Measurements from ENCODE around the gene CLIP2.
A peak's percentile ranks its signal among the peaks of the same experiment; 100 is the strongest.

The CLIP2 gene

DNA sequence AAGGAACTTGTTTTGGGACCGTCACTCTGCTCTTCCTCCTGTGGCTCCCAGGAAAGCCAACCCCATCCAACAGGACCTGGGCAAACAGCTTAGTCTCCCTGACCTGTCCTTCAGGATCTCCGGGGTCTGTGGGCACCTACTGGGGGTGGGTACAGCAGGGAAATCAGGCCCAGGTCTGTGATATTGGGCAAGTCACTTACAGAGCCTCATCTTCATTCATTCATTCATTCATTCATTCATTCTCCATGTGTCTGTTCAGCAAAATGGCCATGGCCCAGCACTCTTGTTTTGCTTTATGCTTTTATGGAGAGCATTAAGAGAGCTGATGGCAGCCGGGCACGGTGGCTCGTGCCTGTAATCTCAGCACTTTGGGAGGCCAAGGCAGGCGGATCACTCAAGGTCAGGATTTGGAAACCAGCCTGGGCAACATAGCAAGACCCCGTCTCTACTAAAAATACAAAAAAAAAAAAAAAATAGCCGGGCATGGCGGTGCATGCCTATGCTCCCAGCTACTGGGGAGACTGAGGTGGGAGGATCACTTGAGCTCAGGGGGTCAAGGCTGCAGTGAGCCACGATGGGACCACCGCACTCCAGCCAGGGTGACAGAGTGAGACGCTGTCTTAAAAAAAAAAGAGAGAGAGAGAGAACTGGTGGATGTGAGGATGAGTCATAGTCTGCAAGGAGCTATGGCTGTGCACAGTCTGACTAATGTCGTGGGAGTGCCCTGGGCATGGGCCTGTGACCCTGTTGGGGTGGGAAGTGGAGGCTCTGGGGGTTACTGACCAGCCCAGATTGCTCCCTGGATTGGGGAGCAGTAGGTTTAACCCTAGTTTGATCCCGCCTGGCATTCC is 54.3 kb downstream of the CLIP2 start:
- H3K9me3 Mint-ChIP-seq: no peaks in the 10 kb centered on the region
- no peak overlapping the region for H3K27ac Mint-ChIP-seq
- TF ChIP-seq, protein P1, sequence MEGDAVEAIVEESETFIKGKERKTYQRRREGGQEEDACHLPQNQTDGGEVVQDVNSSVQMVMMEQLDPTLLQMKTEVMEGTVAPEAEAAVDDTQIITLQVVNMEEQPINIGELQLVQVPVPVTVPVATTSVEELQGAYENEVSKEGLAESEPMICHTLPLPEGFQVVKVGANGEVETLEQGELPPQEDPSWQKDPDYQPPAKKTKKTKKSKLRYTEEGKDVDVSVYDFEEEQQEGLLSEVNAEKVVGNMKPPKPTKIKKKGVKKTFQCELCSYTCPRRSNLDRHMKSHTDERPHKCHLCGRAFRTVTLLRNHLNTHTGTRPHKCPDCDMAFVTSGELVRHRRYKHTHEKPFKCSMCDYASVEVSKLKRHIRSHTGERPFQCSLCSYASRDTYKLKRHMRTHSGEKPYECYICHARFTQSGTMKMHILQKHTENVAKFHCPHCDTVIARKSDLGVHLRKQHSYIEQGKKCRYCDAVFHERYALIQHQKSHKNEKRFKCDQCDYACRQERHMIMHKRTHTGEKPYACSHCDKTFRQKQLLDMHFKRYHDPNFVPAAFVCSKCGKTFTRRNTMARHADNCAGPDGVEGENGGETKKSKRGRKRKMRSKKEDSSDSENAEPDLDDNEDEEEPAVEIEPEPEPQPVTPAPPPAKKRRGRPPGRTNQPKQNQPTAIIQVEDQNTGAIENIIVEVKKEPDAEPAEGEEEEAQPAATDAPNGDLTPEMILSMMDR (IDR thresholded peaks at IDR 0.05): no peak
- no peak for DNase-seq
- H3K36me3 Mint-ChIP-seq (ENCODE audit: low read depth): peaks cover 41% of the 10 kb centered on the region
- no peaks in the 10 kb centered on the region for H3K27me3 Mint-ChIP-seq (ENCODE audit: low read depth, poor library complexity)
- no peaks in the 10 kb centered on the region for H3K4me1 Mint-ChIP-seq
- no peak overlapping the region for H3K4me3 Mint-ChIP-seq

GRCh38 chr7:74344132-74344496 is 54.9 kb downstream of the CLIP2 start:
- Mint-ChIP-seq H3K4me1 (no peaks in the 10 kb centered on the region), H3K27ac (no peak overlapping the region), H3K4me3 (no peak overlapping the region), H3K9me3 (no peaks in the 10 kb centered on the region), H3K27me3 (ENCODE audit: low read depth, poor library complexity) (no peaks in the 10 kb centered on the region), H3K36me3 (ENCODE audit: low read depth) (peaks cover 41% of the 10 kb centered on the region)
- TF ChIP-seq, protein P1 (IDR thresholded peaks at IDR 0.05): no peak
- no peak for DNase-seq

DNA sequence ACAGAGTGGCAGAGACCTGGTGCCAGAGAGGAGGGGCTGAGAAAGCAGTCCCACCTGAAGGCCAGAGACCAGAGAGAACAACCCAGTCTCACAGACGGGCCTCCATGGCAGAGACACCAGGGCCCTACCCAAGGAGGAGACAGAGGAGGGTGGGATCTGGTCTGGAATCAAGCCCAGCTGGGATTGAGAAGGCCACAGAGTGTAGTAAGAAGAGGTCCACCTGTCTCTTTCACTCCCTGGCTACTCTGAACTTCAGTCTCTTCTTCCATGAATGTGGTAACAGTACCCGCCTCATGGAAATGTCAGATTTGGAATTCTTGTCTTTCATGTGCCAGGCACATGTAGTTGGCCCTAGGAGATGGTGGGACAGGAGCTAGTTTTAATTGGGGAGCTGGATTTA is 55.6 kb downstream of the CLIP2 start:
- Mint-ChIP-seq H3K36me3 (ENCODE audit: low read depth) (peaks cover 41% of the 10 kb centered on the region), H3K27ac (peak overlapping the region; percentile 44), H3K9me3 (no peaks in the 10 kb centered on the region), H3K4me1 (no peaks in the 10 kb centered on the region), H3K27me3 (ENCODE audit: low read depth, poor library complexity) (no peaks in the 10 kb centered on the region), H3K4me3 (no peak overlapping the region)
- DNase-seq: no peak
- TF ChIP-seq, protein P1 (IDR thresholded peaks at IDR 0.05): no peak

GRCh38 chr7:74345970-74346369 is 56.8 kb downstream of the CLIP2 start:
- Mint-ChIP-seq H3K27me3 (ENCODE audit: low read depth, poor library complexity) (no peaks in the 10 kb centered on the region), H3K4me3 (no peak overlapping the region), H3K36me3 (ENCODE audit: low read depth) (peaks cover 39% of the 10 kb centered on the region), H3K4me1 (no peaks in the 10 kb centered on the region), H3K27ac (no peak overlapping the region), H3K9me3 (no peaks in the 10 kb centered on the region)
- TF ChIP-seq, protein P1 (IDR thresholded peaks at IDR 0.05): no peak
- no peak for DNase-seq

- DNase-seq: no peak
- TF ChIP-seq, protein P1 (IDR thresholded peaks at IDR 0.05): no peak
These were observed 60.4 kb downstream of the CLIP2 start for GRCh38 chr7:74349621-74350020.

GRCh38 chr7:74350751-74351150 is 61.5 kb downstream of the CLIP2 start:
- H3K9me3 Mint-ChIP-seq: no peaks in the 10 kb centered on the region
- H3K27ac Mint-ChIP-seq: no peak overlapping the region
- no peak overlapping the region for H3K4me3 Mint-ChIP-seq
- H3K27me3 Mint-ChIP-seq (ENCODE audit: low read depth, poor library complexity): no peaks in the 10 kb centered on the region
- TF ChIP-seq, protein P1 (IDR thresholded peaks at IDR 0.05): no peak
- no peaks in the 10 kb centered on the region for H3K4me1 Mint-ChIP-seq
- DNase-seq: no peak
- H3K36me3 Mint-ChIP-seq (ENCODE audit: low read depth): peaks cover 45% of the 10 kb centered on the region

More at GRCh38 chr7:74349621-74350020, 60.4 kb downstream of the CLIP2 start:
- Mint-ChIP-seq H3K27me3 (ENCODE audit: low read depth, poor library complexity) (no peaks in the 10 kb centered on the region), H3K36me3 (ENCODE audit: low read depth) (peaks cover 42% of the 10 kb centered on the region), H3K4me1 (no peaks in the 10 kb centered on the region), H3K27ac (no peak overlapping the region), H3K4me3 (no peak overlapping the region), H3K9me3 (no peaks in the 10 kb centered on the region)
